C4-2B (cell line): Measurements from ENCODE around the gene TCL1B.

ENCODE experiments used
- ZFX ChIP-seq: fragments of 450-650 bp; IDR thresholded peaks from 2 replicates; pipeline ENCODE4 v1.6.1; 2017
- TF ChIP-seq, protein P1 (sequence below): fragments of 450-650 bp; conservative IDR thresholded peaks from 2 replicates; pipeline ENCODE4 v1.5.1; 2017; ENCODE audit warnings: mild to moderate bottlenecking

DNA sequence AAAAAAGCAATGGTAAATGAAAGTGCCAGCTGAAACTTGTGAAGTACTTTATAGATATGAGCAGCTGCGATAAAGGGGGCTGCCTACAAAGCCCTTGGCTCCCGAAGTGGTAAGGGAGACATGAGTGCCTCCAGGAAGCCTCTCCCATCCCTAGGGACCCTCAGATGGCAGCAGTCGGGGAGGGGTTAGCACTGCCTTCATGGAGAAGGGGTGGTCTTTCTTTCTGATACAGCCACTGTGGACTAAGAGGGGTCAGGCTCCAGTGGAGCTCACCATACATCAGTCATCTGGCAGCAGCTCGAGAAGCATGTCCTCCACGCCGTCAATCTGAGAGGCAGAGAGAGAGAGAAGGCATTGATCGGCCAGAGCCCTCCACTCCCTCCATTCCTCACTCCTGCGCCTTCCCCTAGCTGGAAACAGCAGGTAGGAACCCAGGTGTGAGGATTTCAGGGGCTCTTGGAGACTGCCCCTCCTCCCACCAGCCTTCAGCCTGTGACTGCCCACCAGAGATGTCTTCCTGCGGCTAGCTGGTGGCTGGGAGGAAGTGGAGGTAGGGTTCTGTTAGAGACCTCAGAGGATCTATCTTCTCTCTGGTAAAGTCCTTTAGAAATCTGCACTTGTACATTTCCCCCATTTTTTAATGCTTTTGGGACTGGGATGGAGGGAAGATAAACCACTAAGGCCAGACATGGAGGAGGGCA, 25.4 kb downstream of the TCL1B start:
- TF ChIP-seq, protein P1, sequence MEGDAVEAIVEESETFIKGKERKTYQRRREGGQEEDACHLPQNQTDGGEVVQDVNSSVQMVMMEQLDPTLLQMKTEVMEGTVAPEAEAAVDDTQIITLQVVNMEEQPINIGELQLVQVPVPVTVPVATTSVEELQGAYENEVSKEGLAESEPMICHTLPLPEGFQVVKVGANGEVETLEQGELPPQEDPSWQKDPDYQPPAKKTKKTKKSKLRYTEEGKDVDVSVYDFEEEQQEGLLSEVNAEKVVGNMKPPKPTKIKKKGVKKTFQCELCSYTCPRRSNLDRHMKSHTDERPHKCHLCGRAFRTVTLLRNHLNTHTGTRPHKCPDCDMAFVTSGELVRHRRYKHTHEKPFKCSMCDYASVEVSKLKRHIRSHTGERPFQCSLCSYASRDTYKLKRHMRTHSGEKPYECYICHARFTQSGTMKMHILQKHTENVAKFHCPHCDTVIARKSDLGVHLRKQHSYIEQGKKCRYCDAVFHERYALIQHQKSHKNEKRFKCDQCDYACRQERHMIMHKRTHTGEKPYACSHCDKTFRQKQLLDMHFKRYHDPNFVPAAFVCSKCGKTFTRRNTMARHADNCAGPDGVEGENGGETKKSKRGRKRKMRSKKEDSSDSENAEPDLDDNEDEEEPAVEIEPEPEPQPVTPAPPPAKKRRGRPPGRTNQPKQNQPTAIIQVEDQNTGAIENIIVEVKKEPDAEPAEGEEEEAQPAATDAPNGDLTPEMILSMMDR = no peak
- TF ChIP-seq ZFX = no peak
